Endothelial cell of umbilical vein (primary cell): Measurements from ENCODE around the gene USP48.

Experiments used
- CTCF ChIP-seq, 2 donors: IDR thresholded peaks; 1 replicate in 1 of 2; 2 replicates in 1 of 2; pipeline ENCODE4 v1.5.1; 2011; ENCODE audit warnings: low read length in 2 of 2, mild to moderate bottlenecking in 2 of 2, moderate library complexity in 2 of 2, control low read depth in 1 of 2, inconsistent platforms in 1 of 2, low read depth in 1 of 2; ENCODE audit not compliant: insufficient read depth in 1 of 2; ENCODE audit errors: extremely low read depth in 1 of 2
- EZH2 ChIP-seq: IDR thresholded peaks from 2 replicates; pipeline ENCODE4 v1.6.1; 2012; ENCODE audit warnings: borderline replicate concordance, low read depth, mild to moderate bottlenecking, moderate library complexity, low read length, inconsistent platforms; ENCODE audit not compliant: severe bottlenecking
- FOS ChIP-seq: IDR thresholded peaks from 2 replicates; pipeline ENCODE4 v1.6.1; 2011; ENCODE audit warnings: mild to moderate bottlenecking, low read length, moderate library complexity, borderline replicate concordance; ENCODE audit not compliant: insufficient read depth
- GATA2 ChIP-seq: IDR thresholded peaks from 2 replicates; pipeline ENCODE4 v1.7.0; 2011; ENCODE audit warnings: low read depth, mild to moderate bottlenecking, moderate library complexity, mixed read lengths, low read length; ENCODE audit not compliant: insufficient read length, insufficient read depth
- JUN ChIP-seq: IDR thresholded peaks from 2 replicates; pipeline ENCODE4 v1.6.1; 2011; ENCODE audit warnings: borderline replicate concordance, low read depth; ENCODE audit not compliant: insufficient read length, insufficient read depth
- MAX ChIP-seq: IDR thresholded peaks from 2 replicates; pipeline ENCODE4 v1.6.1; 2011; ENCODE audit not compliant: insufficient read depth, insufficient read length
- MYC ChIP-seq: IDR thresholded peaks from one replicate; pipeline ENCODE4 v1.6.1; 2011; ENCODE audit warnings: mild to moderate bottlenecking, low read depth, low read length
- POLR2A ChIP-seq: IDR thresholded peaks from 2 replicates; pipeline ENCODE4 v1.6.1; 2012; ENCODE audit warnings: low read depth, mild to moderate bottlenecking, control low read depth, low read length
- POLR2AphosphoS5 ChIP-seq: IDR thresholded peaks from 2 replicates; pipeline ENCODE4 v1.6.1; 2012; ENCODE audit warnings: low read depth, mild to moderate bottlenecking, control low read depth, low read length, moderate library complexity; ENCODE audit not compliant: insufficient read depth

- TF ChIP-seq CTCF (IDR thresholded peaks at IDR 0.05; ENCODE audit: extremely low read depth in 1 of 2, insufficient read depth in 1 of 2, low read depth in 1 of 2, low read length in 2 of 2) = no peak
- TF ChIP-seq POLR2A = no peak
- no peak for TF ChIP-seq POLR2AphosphoS5
- TF ChIP-seq EZH2 = no peak
- TF ChIP-seq FOS = no peak
- no peak for TF ChIP-seq GATA2
- TF ChIP-seq JUN = no peak
- TF ChIP-seq MAX = no peak
- no peak for TF ChIP-seq MYC
Measured at GRCh38 chr1:21693732-21694131, 89.2 kb downstream of the USP48 start.
